IPS-15b (cell line): ENCODE results near the gene DNAJC11.
A peak's percentile ranks its signal among the peaks of the same experiment; 100 is the strongest.

Source experiments
- H3K27me3 ChIP-seq: one replicate; pipeline ENCODE4 v1.6.1; 2013; ENCODE audit warnings: low read length; ENCODE audit not compliant: control insufficient read depth, insufficient read depth
- H3K36me3 ChIP-seq: one replicate; pipeline ENCODE4 v1.6.1; 2013; ENCODE audit warnings: low read length; ENCODE audit not compliant: control insufficient read depth, insufficient read depth
- H3K4me1 ChIP-seq: one replicate; pipeline ENCODE4 v1.6.1; 2013; ENCODE audit warnings: mild to moderate bottlenecking, low read length; ENCODE audit not compliant: control insufficient read depth, insufficient read depth
- H3K4me3 ChIP-seq: one replicate; pipeline ENCODE4 v1.5.1; 2013; ENCODE audit warnings: low read depth, low read length
- H3K9ac ChIP-seq: one replicate; pipeline ENCODE4 v1.6.1; 2013; ENCODE audit warnings: low read depth, mild to moderate bottlenecking, low read length
- H3K9me3 ChIP-seq: one replicate; pipeline ENCODE4 v1.6.1; 2013; ENCODE audit warnings: mild to moderate bottlenecking, low read length; ENCODE audit not compliant: control insufficient read depth, insufficient read depth

Gene DNAJC11

GRCh38 chr1:6630027-6630426, 71.6 kb downstream of the DNAJC11 start:
- Histone ChIP-seq H3K27me3 (no peaks in the 10 kb centered on the region), H3K36me3 (peaks cover 41% of the 10 kb centered on the region)

DNA sequence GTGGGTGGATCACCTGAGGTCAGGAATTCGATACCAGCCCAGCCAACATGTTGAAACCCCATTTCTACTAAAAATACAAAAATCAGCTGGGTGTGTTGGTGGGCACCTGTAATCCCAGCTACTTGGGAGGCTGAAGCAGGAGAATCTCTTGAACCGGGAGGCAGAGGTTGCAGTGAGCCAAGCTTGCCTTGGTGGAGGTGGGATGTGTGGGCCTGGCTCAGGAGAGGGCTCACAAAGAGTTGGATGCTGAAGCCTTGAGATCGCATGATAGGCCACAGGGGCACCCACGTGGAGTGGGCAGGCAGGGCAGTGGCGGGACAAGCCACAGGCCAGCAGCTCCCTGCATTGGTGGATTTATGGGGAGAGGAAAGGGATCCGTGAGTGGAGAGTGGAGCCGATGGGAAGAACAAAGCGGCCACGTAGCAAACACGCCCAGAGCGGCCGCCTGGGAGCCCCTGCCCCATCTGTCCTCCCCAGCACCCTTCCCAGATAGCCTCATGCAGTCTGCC, 72.6 kb downstream of the DNAJC11 start:
- H3K9ac ChIP-seq = no peak overlapping the region
- no peak overlapping the region for H3K4me3 ChIP-seq
- no peaks in the 10 kb centered on the region for H3K9me3 ChIP-seq
- peaks cover 32% of the 10 kb centered on the region for H3K36me3 ChIP-seq
- H3K27me3 ChIP-seq = no peaks in the 10 kb centered on the region
- H3K4me1 ChIP-seq = no peaks in the 10 kb centered on the region

More at GRCh38 chr1:6630027-6630426, 71.6 kb downstream of the DNAJC11 start:
- no peak overlapping the region for H3K9ac ChIP-seq
- no peak overlapping the region for H3K4me3 ChIP-seq
- H3K9me3 ChIP-seq = no peaks in the 10 kb centered on the region
- no peaks in the 10 kb centered on the region for H3K4me1 ChIP-seq

- Histone ChIP-seq H3K4me3 (no peak overlapping the region), H3K36me3 (peaks cover 31% of the 10 kb centered on the region), H3K4me1 (no peaks in the 10 kb centered on the region), H3K9me3 (no peaks in the 10 kb centered on the region), H3K27me3 (no peaks in the 10 kb centered on the region), H3K9ac (no peak overlapping the region)
These were observed 73.6 kb downstream of the DNAJC11 start for GRCh38 chr1:6627841-6628545.

DNA sequence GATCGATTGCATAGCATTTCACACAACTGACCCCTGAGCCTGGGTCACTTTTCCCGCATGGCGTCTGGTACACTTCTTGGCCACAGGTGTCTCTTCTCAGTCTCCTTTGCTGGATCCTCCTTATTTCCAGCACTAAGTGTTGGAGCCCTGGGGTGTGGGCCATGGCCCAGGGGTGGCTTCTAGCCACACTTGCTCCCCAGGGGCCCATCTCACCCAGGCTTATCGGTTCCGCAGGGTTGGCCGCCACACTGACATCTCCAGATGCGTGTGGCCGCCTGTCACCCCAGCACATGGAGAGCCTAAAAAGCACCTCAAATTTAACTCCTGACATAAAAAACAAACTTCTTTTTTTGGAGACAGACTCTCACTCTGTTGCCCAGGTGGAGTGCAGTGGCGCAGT, 74.6 kb downstream of the DNAJC11 start:
- Histone ChIP-seq H3K4me1 (no peaks in the 10 kb centered on the region), H3K36me3 (peaks cover 33% of the 10 kb centered on the region), H3K4me3 (no peak overlapping the region), H3K27me3 (no peaks in the 10 kb centered on the region), H3K9ac (no peak overlapping the region), H3K9me3 (no peaks in the 10 kb centered on the region)

DNA sequence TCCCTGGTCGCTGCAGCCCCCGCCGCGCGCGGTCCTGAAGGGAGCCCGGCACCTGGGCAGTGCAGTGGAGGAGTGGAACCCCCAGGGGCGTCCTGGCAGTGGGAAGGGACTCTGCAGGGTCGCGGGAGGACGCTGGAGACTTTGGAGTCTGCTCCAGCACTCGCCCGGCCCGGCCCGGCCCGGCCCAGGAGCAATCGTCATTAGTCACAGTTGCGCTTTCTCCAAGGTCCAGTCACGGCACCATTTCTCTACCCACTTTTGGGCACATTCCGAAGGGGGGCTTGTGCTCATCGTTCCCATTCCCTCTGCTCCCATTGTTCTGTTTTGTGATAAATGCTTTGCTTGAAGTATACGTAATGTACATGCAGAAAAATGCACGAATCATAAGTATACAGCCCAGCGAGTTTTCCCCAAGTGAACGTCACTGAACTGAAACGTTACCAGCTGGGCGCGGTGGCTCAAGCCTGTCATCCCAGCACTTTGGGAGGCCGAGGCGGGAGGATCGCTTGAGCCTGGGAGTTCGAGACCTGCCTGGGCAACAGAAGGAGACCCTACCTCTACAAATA, 75.9 kb downstream of the DNAJC11 start:
- H3K36me3 ChIP-seq = peaks cover 44% of the 10 kb centered on the region
- no peaks in the 10 kb centered on the region for H3K9me3 ChIP-seq

GRCh38 chr1:6624710-6625583, 76.7 kb downstream of the DNAJC11 start, which contains the start of gene THAP3:
THAP3 (plus strand) TSS chr1:6624868; CDS start chr1:6625219, 351 bp downstream.
- Histone ChIP-seq H3K4me1 (no peaks in the 10 kb centered on the region), H3K27me3 (no peaks in the 10 kb centered on the region), H3K4me3 (peak within 1 kb of the TSS; percentile 77), H3K9ac (peak within 1 kb of the TSS; percentile 60), H3K36me3 (peaks cover 50% of the 10 kb centered on the region), H3K9me3 (no peaks in the 10 kb centered on the region)

More for the DNA sequence above, 75.9 kb downstream of the DNAJC11 start:
- H3K27me3 ChIP-seq = no peaks in the 10 kb centered on the region
- H3K9ac ChIP-seq = peak overlapping the region; percentile 8
- H3K4me3 ChIP-seq = peak overlapping the region; percentile 75
- no peaks in the 10 kb centered on the region for H3K4me1 ChIP-seq

DNA sequence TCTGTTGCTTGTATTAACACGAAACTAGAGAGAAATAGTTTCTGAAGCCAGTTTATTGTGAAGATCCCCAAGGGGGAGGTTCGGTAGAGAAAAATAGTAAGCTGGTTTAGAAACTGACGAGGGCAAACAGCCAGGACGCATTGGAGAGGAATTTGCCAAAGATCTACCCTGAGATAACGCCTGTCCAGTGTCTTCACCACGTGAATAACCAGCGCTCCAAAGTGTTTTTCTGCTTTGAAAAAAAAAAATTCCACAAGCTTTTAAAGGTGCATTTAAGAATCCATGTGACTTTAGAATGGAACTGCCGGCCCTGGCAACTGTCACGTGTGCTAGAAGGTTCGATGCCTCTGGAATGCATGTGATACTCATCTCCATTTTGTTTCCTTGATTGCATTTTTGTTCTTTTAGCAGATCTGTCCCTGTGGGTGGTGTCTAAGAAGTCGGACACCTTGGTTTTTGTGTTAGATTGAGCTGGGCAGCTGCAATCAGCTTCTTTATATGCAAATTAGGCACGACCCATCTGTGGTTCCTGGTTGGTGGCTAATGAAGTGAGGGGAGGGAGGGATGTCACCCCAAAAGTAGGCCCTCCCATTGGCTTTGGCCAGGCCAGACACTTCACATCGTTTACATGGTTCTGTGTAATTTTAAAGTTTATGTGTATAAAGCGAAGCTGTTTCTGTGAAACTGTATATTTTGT, 78.2 kb downstream of the DNAJC11 start:
- Histone ChIP-seq H3K36me3 (peaks cover 46% of the 10 kb centered on the region), H3K4me3 (no peak overlapping the region), H3K9me3 (no peaks in the 10 kb centered on the region), H3K27me3 (no peaks in the 10 kb centered on the region), H3K4me1 (no peaks in the 10 kb centered on the region), H3K9ac (no peak overlapping the region)

DNA sequence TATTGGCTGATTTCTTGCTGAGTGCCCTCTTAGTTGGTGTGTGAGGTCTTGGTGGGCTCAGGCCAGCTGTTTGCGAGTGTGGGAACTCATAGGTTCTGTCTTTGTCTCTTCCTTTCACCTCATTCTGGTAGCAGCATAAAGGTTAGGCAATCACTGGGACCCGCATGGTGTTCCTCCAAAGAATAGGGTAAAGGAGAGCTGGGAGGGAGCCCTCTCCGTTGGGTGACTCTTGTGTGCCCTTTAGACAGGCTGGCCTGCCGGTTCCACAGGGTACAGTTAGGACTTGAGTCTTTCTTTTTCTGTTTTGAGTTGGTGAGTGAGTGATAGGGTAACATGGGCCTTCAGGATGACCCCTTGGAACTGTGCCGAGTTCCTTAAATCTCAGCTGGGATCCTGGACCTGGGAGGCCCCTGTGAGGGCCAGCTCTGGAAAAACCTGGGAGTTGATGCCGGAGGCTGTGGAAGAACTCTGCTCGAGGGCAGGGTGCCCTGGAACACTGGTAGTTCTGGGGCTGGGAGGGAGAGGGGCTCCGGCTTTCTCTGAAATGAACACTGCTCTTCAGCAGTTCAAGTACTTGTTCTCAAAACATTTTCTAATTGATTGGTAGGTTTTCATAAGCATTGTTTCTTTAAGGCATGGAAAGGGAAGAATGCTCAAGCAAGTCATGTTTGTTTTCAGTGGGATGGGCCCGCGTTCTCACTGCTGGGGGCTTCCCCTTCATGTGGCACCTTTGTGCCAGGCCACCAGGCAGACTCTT, 79.0 kb downstream of the DNAJC11 start:
- Histone ChIP-seq H3K9ac (no peak overlapping the region), H3K27me3 (no peaks in the 10 kb centered on the region), H3K36me3 (peaks cover 44% of the 10 kb centered on the region), H3K9me3 (no peaks in the 10 kb centered on the region), H3K4me3 (no peak overlapping the region), H3K4me1 (no peaks in the 10 kb centered on the region)

- Histone ChIP-seq H3K4me1 (no peaks in the 10 kb centered on the region), H3K4me3 (no peak overlapping the region), H3K27me3 (no peaks in the 10 kb centered on the region), H3K9me3 (no peaks in the 10 kb centered on the region), H3K9ac (no peak overlapping the region), H3K36me3 (peaks cover 40% of the 10 kb centered on the region)
These were observed 79.9 kb downstream of the DNAJC11 start for GRCh38 chr1:6621429-6622391.

GRCh38 chr1:6619045-6619444, 82.6 kb downstream of the DNAJC11 start:
- H3K9ac ChIP-seq = no peak overlapping the region
- H3K36me3 ChIP-seq = peaks cover 40% of the 10 kb centered on the region
- H3K27me3 ChIP-seq = no peaks in the 10 kb centered on the region
- no peak overlapping the region for H3K4me3 ChIP-seq
- no peaks in the 10 kb centered on the region for H3K9me3 ChIP-seq
- no peaks in the 10 kb centered on the region for H3K4me1 ChIP-seq
